BJ (cell line): ENCODE results near the gene MREG. TPM values are rescaled to one million over a fixed set of nuclear protein-coding genes. Genes with fewer than 3 reads are reported as not detected.
A peak's percentile ranks its signal among the peaks of the same experiment; 100 is the strongest.

Source experiments
- CTCF ChIA-PET: fragments of 350-600 bp; formaldehyde crosslinking; extraction: SDS; loops from one replicate; lab custom pipeline; 2021; ENCODE audit warnings: antibody characterized with exemption, inconsistent platforms; lab: Yijun Ruan, JAX
- POLR2A ChIA-PET: fragments of 300-600 bp; sonication (Branson Sonifier 250); formaldehyde crosslinking; extraction: SDS; loops from one replicate; lab custom pipeline; 2021; ENCODE audit warnings: antibody characterized with exemption; lab: Charles Lee
- DNase-seq: peaks from one replicate; pipeline ENCODE4 v3.0.0-alpha.2; 2011; ENCODE audit warnings: low read depth
- H3K27me3 ChIP-seq: 2 replicates; pipeline ENCODE4 v1.6.0; 2011; ENCODE audit warnings: low read length; ENCODE audit not compliant: control insufficient read depth, insufficient read depth
- H3K36me3 ChIP-seq: 2 replicates; pipeline ENCODE4 v1.5.1; 2011; ENCODE audit warnings: low read length; ENCODE audit not compliant: control insufficient read depth, insufficient read depth
- H3K4me3 ChIP-seq: 2 replicates; pipeline ENCODE4 v1.5.1; 2011; ENCODE audit warnings: low read depth, mild to moderate bottlenecking, control low read depth, low read length
- polyA plus RNA-seq: library from polyadenylated mRNA; depleted of rRNA; stranded (reverse); fragments of >200 nt; gene quantifications from 2 replicates; pipeline ENCODE4 v1.2.3, GENCODE V29; 2011; rRNA removed
- TF ChIP-seq, protein P1 (sequence below): IDR thresholded peaks from 2 replicates; pipeline ENCODE4 v1.5.1; 2011; ENCODE audit warnings: low read depth, mild to moderate bottlenecking, control low read depth, inconsistent platforms, low read length, moderate library complexity; ENCODE audit not compliant: insufficient read depth

MREG gene
- polyA plus RNA-seq, 1 experiment: 1.1 TPM

GRCh38 chr2:215899141-215900074 lies 113.9 kb downstream of the MREG start:
- Histone ChIP-seq H3K27me3 (no peaks in the 10 kb centered on the region), H3K4me3 (no peak overlapping the region), H3K36me3 (no peaks in the 10 kb centered on the region)
- ChIA-PET POLR2A (interaction anchor here (0.7 kb wide), 1 partner anchor 24 kb away, joined by 8 read pairs; no protein-coding TSS in a partner anchor), CTCF (interaction anchor here (1.0 to 1.3 kb wide), 2 partner anchors 14 to 445 kb away, joined by 3 to 4 read pairs; no protein-coding TSS in a partner anchor)
- TF ChIP-seq, protein P1, sequence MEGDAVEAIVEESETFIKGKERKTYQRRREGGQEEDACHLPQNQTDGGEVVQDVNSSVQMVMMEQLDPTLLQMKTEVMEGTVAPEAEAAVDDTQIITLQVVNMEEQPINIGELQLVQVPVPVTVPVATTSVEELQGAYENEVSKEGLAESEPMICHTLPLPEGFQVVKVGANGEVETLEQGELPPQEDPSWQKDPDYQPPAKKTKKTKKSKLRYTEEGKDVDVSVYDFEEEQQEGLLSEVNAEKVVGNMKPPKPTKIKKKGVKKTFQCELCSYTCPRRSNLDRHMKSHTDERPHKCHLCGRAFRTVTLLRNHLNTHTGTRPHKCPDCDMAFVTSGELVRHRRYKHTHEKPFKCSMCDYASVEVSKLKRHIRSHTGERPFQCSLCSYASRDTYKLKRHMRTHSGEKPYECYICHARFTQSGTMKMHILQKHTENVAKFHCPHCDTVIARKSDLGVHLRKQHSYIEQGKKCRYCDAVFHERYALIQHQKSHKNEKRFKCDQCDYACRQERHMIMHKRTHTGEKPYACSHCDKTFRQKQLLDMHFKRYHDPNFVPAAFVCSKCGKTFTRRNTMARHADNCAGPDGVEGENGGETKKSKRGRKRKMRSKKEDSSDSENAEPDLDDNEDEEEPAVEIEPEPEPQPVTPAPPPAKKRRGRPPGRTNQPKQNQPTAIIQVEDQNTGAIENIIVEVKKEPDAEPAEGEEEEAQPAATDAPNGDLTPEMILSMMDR: no peak
- peak; percentile 76 for DNase-seq

DNA sequence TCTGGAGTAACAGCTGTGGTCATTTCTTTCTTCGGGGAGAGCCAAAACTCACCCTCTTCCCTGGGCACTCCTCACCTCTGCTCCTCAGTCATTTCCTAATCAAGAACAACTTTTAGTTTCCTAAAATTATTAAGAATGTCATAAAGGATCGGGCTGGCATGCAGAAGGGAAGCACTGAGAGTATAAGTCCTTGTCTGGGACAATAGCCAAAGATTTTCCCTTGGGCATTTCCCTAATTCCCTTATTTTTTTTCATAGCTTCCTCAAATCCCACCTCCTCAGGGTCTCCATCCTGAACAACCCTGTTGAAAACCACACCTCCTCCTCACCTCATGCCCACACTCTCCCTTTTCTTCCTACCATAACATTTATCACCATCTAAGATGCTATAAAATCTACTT lies 115.0 kb downstream of the MREG start:
- H3K36me3 ChIP-seq: no peaks in the 10 kb centered on the region
- no peak for DNase-seq
- H3K4me3 ChIP-seq: no peak overlapping the region
- CTCF ChIA-PET: no interaction called here
- POLR2A ChIA-PET: no interaction called here
- H3K27me3 ChIP-seq: no peaks in the 10 kb centered on the region
- TF ChIP-seq, protein P1: no peak

DNA sequence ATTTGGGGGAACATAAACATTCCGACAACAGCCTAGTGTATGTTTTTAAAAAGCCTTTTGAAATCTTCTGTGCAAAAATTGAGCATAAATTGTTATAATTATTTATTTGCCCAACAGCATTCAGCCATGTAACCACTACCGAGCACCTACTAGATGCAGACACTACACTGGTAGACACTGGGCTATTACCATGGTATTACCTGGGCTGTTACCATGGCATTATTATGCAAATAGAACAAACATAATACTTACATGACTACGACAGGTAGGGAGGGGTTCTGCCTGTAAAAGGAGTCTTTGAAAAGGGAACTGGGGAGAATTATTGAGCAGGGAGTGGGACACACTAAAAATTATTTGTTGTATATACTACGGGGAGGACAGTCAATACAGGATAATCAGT lies 116.4 kb downstream of the MREG start:
- TF ChIP-seq, protein P1: no peak
- no peak for DNase-seq
- POLR2A ChIA-PET: no interaction called here
- no peaks in the 10 kb centered on the region for H3K27me3 ChIP-seq
- H3K4me3 ChIP-seq: no peak overlapping the region
- no peaks in the 10 kb centered on the region for H3K36me3 ChIP-seq
- CTCF ChIA-PET: no interaction called here

GRCh38 chr2:215895330-215895729 lies 118.0 kb downstream of the MREG start:
- Histone ChIP-seq H3K36me3 (no peaks in the 10 kb centered on the region), H3K27me3 (no peaks in the 10 kb centered on the region), H3K4me3 (no peak overlapping the region)
- no peak for DNase-seq
- TF ChIP-seq, protein P1: no peak
- POLR2A ChIA-PET: no interaction called here
- CTCF ChIA-PET: interaction anchor here (1.5 kb wide), 1 partner anchor 9 kb away, joined by 4 read pairs; no protein-coding TSS in a partner anchor

Other genes starting within 250 kb of the MREG start
- gene PECR, start 68.3 kb upstream of the MREG start, polyA plus RNA-seq: 5.6 and 9.0 TPM in 2 replicates
- 0.05 and 0.10 TPM in 2 replicates for gene TMEM169, start 68.4 kb upstream of the MREG start, polyA plus RNA-seq
- 252 and 345 TPM in 2 replicates for gene XRCC5, start 95.8 kb upstream of the MREG start, polyA plus RNA-seq